Tibial nerve (tissue), 4 donors: ENCODE measurements around the gene MEP1B. TPM values are rescaled to one million over a fixed set of nuclear protein-coding genes. Genes with fewer than 3 reads are reported as not detected.

ENCODE experiments used
- DNase-seq, 2 donors: peaks; one replicate each; pipeline ENCODE4 v3.0.0-alpha.2; 2019; ENCODE audit warnings: low spot score in 2 of 2
- H3K27ac ChIP-seq, 4 donors: fragments of 200-600 bp; sonication (generic) in 3 of 4; one replicate each; pipeline ENCODE4 v1.5.1; 2017 to 2019; ENCODE audit warnings: mild to moderate bottlenecking in 1 of 4
- H3K27me3 ChIP-seq, 2 donors: fragments of 200-600 bp; sonication (generic) in 1 of 2; one replicate each; pipeline versions ENCODE4 v1.5.1 to v1.6.0; 2017 to 2019
- H3K36me3 ChIP-seq, 3 donors: fragments of 200-600 bp; sonication (generic); one replicate each; pipeline ENCODE4 v1.5.1; 2018 to 2019
- H3K4me1 ChIP-seq, 4 donors: fragments of 200-600 bp; sonication (generic) in 3 of 4; one replicate each; pipeline ENCODE4 v1.5.1; 2017 to 2019
- H3K4me3 ChIP-seq, 4 donors: fragments of 200-600 bp; sonication (generic) in 3 of 4; one replicate each; pipeline ENCODE4 v1.5.1; 2017 to 2019; ENCODE audit warnings: mild to moderate bottlenecking in 1 of 4, moderate library complexity in 1 of 4
- H3K9me3 ChIP-seq, 4 donors: fragments of 200-600 bp; sonication (generic) in 3 of 4; one replicate each; pipeline ENCODE4 v1.5.1; 2017 to 2019
- EP300 ChIP-seq, 2 donors: sonication (generic); formaldehyde crosslinking; IDR thresholded peaks; one replicate each; pipeline ENCODE4 v1.6.1; 2017; ENCODE audit warnings: antibody characterized with exemption in 2 of 2, mild to moderate bottlenecking in 1 of 2
- POLR2A ChIP-seq, 2 donors: fragments of 450-650 bp; IDR thresholded peaks; one replicate each; pipeline ENCODE4 v1.6.1; 2017; ENCODE audit warnings: antibody characterized with exemption in 2 of 2, mild to moderate bottlenecking in 2 of 2, moderate library complexity in 2 of 2
- WGBS, 2 donors: methylation state at CpG; one replicate each; pipeline ENCODE4 v1.1.5; 2018; 5-methylcytosine and 5-hydroxymethylcytosine counted together
- total RNA-seq, 4 donors: library from RNA; depleted of rRNA; stranded (reverse); fragments of >200 nt; gene quantifications; one replicate each; pipeline ENCODE4 v1.1.0, GENCODE V29; 2016
- TF ChIP-seq, protein P1 (sequence below), 5 experiments: fragments of 200-600 bp in 3 of 5; fragments of 450-650 bp in 2 of 5; sonication (generic) in 3 of 5; IDR thresholded peaks; one replicate each; pipeline ENCODE4 v1.5.1; 2016 to 2019; ENCODE audit warnings: antibody characterized with exemption in 5 of 5, mild to moderate bottlenecking in 3 of 5, moderate library complexity in 2 of 5

The MEP1B gene
- total RNA-seq: not detected

DNA sequence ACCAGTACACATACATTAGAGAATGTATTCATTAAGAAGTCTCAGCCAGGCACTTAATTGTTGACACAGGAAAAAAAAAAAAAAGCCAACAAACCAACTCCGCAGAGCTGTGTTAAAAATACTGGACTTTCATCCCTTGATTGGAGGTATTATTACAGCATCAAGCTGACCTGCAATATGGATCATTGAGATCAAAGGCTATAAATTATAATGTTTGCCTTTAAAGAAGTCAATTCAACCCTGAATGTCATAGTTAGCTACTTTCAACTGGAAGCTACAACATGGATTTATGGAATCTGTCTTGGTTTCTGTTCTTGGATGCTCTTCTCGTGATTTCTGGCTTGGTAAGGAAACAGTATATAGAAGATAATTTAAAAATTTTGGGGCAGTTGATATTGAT is at the start of gene MEP1B:
TSS of gene MEP1B (plus strand) at position 250 of the 400 bp plus-strand sequence. CDS start at position 282, 32 bp downstream.
- TF ChIP-seq, protein P1, sequence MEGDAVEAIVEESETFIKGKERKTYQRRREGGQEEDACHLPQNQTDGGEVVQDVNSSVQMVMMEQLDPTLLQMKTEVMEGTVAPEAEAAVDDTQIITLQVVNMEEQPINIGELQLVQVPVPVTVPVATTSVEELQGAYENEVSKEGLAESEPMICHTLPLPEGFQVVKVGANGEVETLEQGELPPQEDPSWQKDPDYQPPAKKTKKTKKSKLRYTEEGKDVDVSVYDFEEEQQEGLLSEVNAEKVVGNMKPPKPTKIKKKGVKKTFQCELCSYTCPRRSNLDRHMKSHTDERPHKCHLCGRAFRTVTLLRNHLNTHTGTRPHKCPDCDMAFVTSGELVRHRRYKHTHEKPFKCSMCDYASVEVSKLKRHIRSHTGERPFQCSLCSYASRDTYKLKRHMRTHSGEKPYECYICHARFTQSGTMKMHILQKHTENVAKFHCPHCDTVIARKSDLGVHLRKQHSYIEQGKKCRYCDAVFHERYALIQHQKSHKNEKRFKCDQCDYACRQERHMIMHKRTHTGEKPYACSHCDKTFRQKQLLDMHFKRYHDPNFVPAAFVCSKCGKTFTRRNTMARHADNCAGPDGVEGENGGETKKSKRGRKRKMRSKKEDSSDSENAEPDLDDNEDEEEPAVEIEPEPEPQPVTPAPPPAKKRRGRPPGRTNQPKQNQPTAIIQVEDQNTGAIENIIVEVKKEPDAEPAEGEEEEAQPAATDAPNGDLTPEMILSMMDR (IDR thresholded peaks at IDR 0.05): no peak
- Histone ChIP-seq H3K27ac (no peak within 1 kb of the TSS), H3K4me1 (no peaks in the 10 kb centered on the region), H3K4me3 (no peak within 1 kb of the TSS), H3K27me3 (no peaks in the 10 kb centered on the region), H3K9me3 (peaks cover 0 to 7% (median 0%) of the 10 kb centered on the region in 4 donors), H3K36me3 (no peaks in the 10 kb centered on the region)
- DNase-seq: no peak
- WGBS, 2 donors: 86 to 88% methylated on average over 2 of the region's 2 CpGs

DNA sequence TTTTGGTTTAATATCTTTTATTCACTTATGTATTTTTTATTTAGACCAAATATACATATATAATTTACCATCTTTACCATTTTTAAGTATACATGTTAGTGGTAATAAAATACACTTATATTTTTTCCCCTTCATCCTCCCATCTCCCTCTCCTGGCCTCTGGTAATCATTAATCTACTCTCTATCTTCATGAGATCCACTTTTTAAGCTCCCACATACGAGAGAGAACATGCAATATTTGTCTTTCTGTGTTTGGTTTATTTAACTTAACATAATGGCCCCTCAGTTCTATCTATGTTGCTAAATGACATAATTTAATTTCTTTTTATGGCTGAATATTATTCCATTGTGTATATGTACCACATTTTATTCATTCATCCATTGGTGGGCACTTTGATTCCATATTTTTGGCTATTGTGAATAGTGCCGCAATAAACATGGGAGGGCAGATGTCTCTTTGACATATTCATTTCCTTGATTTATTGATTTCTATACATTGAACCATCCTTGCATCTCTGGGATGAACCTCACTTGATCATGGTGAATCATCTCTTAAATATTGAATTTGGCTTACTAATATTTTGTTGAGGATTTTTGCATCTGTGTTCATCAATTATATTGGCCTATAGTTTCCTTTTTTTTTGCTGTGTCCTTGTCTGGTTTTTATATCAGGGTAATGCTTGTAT is 41.5 kb upstream of the MEP1B start:
- no peaks in the 10 kb centered on the region for H3K4me1 ChIP-seq
- H3K36me3 ChIP-seq: no peaks in the 10 kb centered on the region
- DNase-seq: no peak
- H3K4me3 ChIP-seq: no peak overlapping the region
- H3K9me3 ChIP-seq: no peaks in the 10 kb centered on the region
- TF ChIP-seq EP300 (IDR thresholded peaks at IDR 0.05): no peak
- TF ChIP-seq, protein P1 (IDR thresholded peaks at IDR 0.05): no peak
- no peak for TF ChIP-seq POLR2A (IDR thresholded peaks at IDR 0.05)
- 52 to 66% methylated on average over 2 of the region's 2 CpGs for WGBS, 2 donors
- no peaks in the 10 kb centered on the region for H3K27me3 ChIP-seq
- no peak overlapping the region for H3K27ac ChIP-seq

DNA sequence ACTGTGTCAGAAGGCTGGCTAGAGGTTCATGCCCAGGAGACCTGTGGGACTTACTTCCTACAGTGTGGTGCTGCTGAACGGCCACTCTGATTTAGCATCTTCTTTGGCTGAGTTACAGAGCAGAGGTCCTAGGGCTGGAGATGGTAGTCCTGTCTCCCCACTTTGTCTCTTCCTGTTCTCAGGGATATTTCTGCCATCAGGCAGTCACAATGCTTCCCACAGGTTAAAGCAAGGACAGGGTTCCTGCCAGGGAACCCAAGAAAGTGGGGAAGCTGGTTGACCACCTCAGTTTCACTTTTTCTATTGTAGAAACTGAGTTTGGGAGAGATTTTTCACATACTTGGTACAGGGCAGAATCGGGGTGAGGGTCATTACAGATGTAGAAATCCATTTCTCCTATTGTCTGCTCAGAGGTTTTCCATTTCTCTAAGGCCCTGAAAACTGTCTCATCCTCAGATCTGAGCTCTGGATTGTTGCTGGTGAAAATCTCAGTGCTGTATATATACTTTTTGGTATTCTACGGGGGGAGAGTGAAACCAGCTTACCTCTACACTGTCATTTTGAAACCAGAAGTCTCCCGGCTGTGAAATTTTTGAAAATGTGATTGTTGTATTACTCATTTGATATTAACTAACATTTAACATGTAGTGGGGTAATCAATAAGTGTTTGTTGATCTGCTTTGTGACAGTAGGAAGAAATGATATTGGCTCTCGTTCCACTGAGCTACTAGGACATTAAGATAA is 37.0 kb upstream of the MEP1B start:
- no peaks in the 10 kb centered on the region for H3K27me3 ChIP-seq
- no peaks in the 10 kb centered on the region for H3K36me3 ChIP-seq
- H3K4me1 ChIP-seq: peaks cover 0 to 2% (median 0%) of the 10 kb centered on the region in 4 donors
- no peaks in the 10 kb centered on the region for H3K9me3 ChIP-seq
- no peak for TF ChIP-seq EP300 (IDR thresholded peaks at IDR 0.05)
- TF ChIP-seq, protein P1 (IDR thresholded peaks at IDR 0.05): no peak
- no peak for TF ChIP-seq POLR2A (IDR thresholded peaks at IDR 0.05)
- DNase-seq: no peak
- H3K4me3 ChIP-seq: no peak overlapping the region
- whole genome bisulfite sequencing, 2 donors: 90% methylated on average over 5 of the region's 5 CpGs
- H3K27ac ChIP-seq: no peak overlapping the region

DNA sequence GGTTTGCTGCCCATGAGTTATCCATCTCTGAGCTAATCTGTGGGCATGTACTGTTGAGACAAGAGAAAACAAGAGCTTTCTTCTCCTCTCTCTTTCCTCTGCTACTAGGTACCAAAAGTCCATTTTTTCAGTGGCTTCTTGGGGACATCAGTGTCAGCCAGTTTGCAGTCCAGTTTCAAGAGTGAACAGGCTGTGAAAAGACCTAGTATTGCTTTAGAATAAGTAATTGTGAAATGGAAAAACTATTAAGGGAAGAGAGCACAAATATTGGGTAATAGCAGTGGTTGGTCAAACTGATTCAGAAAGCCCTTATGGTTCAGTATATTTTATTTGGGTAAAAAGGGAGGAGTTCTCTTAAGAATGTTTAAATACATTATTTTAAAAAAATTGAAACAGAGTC is 33.0 kb upstream of the MEP1B start:
- H3K27me3 ChIP-seq: no peaks in the 10 kb centered on the region
- H3K4me3 ChIP-seq: no peak overlapping the region
- DNase-seq: no peak
- H3K27ac ChIP-seq: no peak overlapping the region
- H3K9me3 ChIP-seq: no peaks in the 10 kb centered on the region
- no peak for TF ChIP-seq EP300 (IDR thresholded peaks at IDR 0.05)
- TF ChIP-seq POLR2A (IDR thresholded peaks at IDR 0.05): no peak
- TF ChIP-seq, protein P1 (IDR thresholded peaks at IDR 0.05): no peak
- no peaks in the 10 kb centered on the region for H3K36me3 ChIP-seq
- peaks cover 0 to 9% (median 0%) of the 10 kb centered on the region in 4 donors for H3K4me1 ChIP-seq

DNA sequence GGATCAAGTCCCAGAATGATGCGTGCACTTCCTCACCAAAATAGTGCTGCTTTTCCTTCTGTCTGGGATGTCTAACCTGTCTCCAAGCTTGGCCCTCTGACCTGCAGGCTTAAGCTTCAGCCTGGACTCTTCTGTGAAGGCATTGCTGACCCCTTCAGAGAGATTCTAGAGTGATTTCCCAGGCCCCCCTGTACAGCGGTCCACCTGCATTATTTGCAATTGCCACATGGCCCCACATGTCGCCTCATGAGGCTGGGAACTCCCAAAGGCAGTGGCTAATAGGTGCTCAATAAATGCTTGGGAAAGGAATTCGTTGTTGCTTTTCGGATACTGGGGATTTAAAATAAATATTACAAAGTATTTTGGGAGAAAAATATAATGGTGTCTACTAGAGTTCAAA is 32.3 kb upstream of the MEP1B start:
- Histone ChIP-seq H3K27me3 (no peaks in the 10 kb centered on the region), H3K4me1 (peaks cover 0 to 9% (median 0%) of the 10 kb centered on the region in 4 donors), H3K4me3 (no peak overlapping the region), H3K9me3 (no peaks in the 10 kb centered on the region), H3K27ac (no peak overlapping the region), H3K36me3 (no peaks in the 10 kb centered on the region)
- TF ChIP-seq EP300 (IDR thresholded peaks at IDR 0.05) (no peak), POLR2A (IDR thresholded peaks at IDR 0.05) (no peak)
- TF ChIP-seq, protein P1 (IDR thresholded peaks at IDR 0.05): no peak
- WGBS, 2 donors: 69 to 70% methylated on average over 5 of the region's 5 CpGs
- no peak for DNase-seq
